Activated naive CD4-positive, alpha-beta T cell (primary cell): ENCODE results near the gene HOXC9.

Experiments
- DNase-seq, 4 experiments: peaks; one replicate each; lab custom pipeline; 2025; lab: John Stamatoyannopoulos, UW

HOXC9 gene

DNA sequence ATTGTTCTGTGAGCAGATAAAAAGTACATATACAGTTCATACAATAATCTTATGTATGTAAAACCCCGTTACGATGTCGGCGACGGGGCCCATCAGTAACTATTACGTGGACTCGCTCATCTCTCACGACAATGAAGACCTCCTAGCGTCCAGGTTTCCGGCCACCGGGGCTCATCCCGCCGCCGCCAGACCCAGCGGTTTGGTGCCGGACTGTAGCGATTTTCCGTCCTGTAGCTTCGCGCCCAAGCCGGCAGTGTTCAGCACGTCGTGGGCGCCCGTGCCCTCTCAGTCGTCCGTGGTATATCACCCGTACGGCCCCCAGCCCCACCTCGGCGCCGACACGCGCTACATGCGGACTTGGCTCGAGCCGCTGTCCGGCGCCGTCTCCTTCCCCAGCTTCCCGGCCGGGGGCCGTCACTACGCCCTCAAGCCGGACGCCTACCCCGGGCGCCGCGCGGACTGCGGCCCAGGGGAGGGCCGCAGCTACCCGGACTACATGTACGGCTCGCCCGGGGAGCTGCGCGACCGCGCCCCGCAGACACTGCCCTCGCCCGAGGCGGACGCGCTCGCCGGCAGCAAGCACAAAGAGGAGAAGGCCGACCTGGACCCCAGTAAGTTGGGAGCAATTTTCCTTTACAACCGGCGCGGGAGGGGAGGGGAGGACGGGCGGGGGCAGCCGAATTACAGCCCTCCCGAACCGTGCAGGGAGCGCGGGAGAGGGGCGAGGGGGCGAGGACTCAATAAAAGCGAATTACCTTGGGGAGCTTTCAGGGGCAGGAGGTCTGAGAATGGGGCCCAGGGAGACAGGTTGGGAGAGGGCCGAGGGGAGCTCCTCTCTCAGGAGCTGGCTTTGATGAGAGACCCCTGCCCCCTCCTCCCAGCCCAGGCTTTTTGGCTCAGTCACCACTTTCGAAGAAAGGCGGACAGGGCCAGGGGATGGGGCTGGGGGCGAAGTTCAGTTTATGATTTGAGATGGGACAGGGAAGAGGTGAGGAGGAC is at the start of gene HOXC9:
HOXC9 (plus strand) TSS at position 46 of the 999 bp plus-strand sequence; CDS start at position 74, 28 bp downstream.
- no peak for DNase-seq

DNA sequence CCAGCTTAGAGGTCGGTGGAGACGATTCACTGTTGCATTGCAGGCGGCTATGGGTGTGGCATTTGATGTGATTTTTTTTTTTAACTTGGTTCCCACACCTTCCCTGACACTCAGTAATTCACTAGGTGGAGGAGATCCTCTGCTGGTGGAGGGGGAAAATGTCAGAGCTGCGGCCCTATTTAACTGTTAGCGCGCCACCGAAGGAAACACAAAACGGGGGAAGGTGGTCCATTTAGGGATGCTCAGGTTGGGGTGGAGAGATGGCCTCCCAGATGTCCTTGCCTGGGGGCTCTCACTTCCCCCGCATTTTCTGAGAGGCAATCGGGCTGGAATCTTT is 49.6 kb upstream of the HOXC9 start:
- DNase-seq: no peak

DNA sequence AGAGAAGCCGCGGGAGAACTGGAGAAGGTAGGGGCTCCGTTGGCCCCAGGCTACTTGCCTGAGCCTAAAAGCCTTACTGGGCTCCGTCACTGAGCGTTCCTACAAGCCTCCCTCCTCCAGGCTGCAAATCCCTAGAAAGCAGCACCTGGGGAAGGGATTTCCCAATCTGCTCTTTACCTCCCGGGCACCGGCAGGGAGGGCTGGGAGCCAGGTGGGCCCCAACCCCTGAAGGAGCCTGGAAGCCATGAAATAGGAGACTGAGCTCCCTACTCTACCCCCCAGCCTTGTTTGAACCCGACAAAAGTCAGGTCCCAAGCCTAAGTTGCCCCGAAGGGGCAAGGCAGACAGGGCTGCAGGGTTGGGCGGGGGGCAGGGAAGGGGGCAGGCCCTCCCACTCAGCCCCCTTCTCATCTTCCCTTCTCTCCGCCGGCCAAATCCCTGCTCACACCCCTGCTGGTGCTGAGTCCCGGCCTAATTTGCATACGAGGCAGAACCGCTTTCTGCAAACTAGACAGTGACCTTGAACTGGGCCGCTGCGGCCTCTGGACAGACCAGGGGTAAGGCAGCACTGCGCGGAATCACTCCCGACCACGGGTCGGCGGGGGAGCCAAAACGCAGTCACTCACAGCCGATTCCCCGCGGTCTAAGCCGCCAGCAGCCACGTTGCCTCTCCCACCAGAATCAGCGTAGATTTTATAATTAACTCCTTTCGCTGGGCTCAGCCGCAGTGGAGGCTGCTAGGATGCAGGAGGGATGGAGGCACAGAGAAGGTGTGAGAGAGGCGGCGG is 49.0 kb upstream of the HOXC9 start:
- DNase-seq: no peak

DNA sequence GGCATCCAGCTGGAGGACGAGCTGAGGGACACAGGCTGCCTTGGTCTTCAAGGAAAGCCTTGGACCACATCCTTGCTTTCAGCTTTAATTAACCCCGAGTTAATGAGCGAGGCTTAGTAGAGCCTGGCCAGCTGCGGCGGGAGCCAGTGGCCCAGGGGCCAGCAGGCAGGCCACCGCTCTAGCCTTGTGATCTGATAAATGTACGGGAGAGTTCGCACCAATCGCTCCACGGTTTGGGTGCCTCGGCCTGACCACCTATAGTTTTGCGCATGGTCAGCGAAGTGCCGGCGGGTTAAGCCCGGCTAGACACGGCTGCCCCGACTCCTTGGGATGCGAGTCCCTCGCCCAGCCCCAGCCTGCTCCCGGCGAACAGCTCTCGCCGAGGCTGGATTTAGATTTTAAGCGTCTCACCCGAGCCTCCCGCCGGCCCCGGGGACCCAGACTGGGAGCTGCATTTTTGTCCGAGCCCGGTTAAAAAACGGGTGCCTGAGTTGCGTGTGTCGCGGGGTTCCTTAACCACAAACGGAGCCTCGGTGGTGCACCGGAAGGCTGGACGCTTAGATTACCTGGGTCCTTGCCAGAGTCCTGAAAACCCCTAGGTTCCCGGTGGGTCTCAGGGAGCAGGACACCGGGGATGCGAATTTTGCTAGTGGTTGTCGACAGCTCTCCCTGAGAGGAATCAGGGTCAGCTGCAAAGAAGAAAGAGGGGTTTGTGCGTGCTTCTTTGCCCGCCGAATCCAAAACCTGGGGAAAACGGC is 48.2 kb upstream of the HOXC9 start:
- no peak for DNase-seq

DNA sequence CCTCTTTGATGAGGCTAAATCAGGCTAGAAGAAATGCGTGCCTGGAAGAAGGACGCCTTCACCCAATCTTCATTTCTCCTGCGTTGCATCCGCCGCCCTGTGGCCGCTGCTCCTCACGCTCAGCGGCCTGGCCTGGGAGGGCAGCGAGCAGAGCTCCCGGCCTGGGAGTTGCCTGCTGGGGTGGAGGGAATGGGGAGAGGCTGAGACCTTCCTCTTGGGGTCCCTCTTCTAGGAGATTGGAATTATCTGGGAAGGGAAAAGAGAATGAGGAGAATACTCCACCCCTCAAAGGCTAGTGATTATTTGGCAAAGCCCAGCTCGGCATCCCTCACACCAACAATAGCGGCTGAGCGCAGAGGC is 47.6 kb upstream of the HOXC9 start:
- no peak for DNase-seq

DNA sequence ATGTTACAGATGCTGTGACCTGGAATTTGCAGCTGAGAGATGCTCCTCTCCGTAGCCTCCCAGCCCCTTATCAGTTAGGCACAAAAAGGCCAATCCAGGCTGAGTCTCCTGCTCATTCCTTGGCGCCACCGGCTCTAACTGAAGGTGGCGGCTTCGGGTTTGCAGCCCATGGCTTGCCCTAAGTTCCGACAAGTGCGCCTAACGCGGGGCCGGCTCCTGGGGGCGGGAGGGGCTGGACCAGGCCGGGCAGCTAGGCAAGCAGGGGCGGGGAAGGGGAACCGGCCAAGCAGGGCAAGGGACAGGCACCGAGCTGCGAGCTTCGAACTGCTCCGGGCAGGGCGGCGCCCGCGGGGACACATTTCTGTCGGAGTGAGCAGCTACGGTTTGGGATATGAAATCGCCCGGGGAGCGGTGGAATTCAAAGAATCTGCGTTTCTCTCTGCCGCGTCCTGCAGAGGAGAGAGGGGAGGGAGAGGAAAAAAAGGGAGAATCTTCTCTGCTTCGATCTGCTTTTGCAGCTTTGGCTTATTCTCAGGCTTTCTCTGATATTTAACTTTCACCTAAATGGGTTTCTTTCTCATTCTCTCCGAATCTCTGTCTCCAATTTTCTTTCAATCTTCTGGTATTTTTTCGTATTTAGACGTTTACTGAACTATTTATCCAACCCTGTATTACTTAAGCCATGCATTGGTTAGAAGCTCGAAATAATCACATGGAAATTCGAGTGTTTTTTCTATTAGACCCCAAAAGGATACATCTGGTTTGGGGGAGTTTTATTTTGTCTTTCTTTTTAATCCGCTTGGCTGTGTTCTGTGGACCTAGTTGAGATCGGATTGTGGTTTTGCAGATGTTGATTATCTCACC is 46.9 kb upstream of the HOXC9 start:
- DNase-seq: no peak

DNA sequence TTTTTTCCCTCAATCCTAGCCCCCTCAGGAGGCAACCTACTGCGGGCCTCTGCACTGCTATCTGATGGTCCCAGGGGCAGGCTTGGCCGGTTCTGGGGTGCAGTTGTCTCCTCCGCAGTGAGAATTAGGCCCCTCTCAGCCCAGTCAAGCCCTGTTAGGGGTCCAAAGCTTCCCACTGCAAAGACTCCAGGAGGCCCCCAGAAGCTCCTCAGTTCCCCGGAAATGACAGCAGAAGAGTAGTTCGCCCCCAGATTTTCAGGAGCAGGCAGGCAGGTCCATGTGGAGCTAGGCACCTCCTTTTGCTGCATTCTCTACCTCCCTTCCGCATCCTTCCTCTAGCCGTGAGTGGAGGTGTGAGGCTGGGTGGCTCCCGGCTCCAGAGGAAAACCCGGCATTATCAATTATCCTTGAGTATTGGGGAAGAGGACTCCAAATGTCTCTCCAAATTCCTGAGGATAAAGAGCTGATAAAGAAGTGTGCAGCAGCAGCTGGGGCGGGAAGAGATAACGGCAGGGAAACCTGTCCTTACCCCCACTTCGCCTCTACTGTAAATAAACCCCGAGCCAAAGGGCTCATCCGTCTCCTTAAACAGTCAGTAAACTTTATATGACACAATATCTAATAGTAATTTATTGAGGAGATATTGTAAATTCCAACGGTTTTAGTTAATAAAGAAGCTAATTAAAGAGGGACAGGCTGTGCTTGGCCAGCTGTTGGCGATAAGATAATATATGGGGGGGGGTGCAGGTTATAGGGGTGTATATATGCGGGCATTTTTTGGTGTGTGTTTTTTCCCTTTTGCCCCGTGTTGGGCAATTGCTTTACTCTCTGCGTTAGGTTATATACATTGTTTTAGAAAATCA is 45.9 kb upstream of the HOXC9 start:
- no peak for DNase-seq

DNA sequence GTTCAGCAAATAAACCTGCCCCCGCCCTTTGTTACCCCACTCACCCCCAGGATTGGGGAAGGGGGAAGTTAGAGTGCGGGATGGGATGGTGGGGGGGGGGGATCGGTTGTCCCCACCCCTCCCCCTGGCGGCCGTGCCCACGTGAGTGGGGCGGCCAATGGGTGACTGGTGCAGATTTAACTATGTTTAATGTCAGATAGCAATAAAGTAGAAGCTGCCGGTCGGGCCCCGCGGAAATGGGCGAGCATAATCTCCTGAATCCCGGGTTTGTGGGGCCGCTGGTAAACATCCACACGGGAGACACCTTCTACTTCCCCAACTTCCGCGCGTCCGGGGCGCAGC is 45.3 kb upstream of the HOXC9 start, which contains the start of gene HOXC12:
HOXC12 (plus strand) TSS at position 210 of the 342 bp plus-strand sequence; CDS start at position 237, 27 bp downstream.
- no peak for DNase-seq

DNA sequence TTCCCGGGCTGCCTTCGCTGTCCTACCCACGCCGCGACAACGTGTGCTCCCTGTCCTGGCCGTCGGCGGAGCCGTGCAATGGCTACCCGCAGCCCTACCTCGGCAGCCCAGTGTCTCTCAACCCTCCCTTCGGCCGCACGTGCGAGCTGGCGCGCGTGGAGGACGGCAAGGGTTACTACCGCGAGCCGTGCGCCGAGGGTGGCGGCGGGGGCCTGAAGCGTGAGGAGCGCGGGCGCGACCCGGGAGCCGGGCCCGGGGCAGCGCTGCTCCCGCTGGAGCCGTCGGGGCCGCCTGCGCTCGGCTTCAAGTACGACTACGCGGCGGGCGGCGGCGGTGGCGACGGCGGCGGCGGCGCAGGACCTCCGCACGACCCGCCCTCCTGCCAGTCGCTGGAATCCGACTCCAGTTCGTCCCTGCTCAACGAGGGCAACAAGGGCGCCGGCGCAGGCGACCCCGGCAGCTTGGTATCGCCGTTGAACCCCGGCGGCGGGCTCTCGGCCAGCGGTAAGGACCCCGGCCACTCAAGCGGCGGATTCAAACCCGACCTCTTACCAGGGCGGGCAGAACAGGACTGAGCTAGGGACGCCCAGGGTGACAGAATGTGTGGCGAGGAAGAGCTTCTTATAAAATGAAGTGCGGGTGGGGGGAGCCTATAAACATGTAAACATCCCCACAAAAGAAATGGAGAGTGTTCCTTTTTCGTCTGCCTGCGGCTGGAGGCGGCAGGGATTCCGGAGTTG is 44.8 kb upstream of the HOXC9 start:
- no peak for DNase-seq

DNA sequence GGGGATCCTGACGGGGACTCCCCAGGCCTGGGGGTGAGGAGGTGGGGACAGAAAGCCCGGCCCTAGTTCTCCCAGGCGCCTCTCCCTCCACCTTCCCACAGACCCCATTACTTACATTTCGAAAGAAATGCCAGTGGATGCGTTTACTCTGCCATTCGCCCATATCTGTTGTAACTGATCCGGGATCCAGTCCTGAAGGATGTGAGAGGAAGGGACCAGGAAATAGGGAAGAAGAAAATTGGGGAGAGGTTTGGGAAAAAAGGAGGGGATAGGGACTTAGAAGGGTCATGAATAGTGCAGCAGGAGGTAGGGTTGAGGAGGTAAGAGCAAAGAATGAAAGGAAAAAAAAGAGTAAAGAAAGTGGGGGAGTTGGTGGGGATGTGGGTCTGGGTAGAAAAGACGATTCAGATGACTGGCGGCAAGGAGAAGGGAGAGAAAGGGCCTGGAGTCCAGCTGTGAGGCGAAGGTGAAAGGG is 44.1 kb upstream of the HOXC9 start:
- no peak for DNase-seq

DNA sequence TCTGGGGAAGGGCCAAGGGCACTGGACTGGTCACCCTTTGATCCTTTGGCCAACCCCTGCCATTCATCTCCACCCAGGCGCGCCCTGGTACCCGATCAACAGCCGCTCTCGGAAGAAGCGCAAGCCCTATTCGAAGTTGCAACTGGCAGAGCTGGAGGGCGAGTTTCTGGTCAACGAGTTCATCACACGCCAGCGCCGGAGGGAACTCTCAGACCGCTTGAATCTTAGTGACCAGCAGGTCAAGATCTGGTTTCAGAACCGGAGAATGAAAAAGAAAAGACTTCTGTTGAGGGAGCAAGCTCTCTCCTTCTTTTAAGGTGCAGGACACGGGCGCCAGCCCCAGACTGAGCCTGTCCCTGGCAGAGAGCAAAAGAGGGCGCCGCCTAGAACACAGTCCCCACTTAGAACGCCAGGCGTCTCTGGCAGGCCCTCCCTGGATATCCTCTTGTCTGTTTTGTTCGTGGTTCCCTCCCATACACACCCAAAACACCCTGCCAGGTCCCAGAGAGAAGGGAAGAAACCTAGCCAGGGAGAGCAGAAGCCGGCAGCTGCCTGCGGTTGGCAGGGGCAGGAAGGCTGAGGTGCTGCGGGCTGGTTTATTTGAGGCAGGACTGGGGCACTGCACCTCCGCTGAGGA is 43.6 kb upstream of the HOXC9 start:
- DNase-seq: no peak

DNA sequence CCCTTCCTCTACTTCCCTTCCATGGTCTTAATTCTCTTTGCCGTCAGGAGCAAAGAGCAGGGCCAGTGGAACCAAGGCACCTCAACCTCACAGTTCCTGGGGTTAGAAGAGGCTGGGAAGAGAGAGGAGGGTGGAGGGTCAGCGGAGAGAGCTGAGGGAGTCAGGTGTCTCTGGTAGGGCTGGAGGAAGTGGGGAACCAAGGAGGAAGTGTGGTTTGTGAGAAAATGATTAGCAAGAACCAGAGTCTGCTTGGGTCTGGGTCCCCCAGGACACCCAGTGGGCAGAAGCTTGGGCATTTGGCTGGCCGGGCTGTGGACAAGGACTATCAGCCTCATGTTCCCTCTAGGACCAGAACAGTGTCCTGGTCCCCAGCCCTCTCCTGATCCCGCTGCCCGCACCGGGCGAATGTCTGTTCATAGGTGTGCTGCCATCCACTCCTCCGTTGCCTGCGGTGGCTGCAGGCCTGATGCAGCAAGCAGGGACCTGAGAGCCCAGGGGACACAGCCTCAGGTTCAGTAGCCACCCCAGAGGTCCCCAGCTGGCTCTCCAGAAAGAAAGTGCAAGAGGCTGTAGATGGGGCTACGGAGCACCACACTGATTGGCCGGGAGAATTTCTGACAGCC is 42.9 kb upstream of the HOXC9 start:
- no peak for DNase-seq

DNA sequence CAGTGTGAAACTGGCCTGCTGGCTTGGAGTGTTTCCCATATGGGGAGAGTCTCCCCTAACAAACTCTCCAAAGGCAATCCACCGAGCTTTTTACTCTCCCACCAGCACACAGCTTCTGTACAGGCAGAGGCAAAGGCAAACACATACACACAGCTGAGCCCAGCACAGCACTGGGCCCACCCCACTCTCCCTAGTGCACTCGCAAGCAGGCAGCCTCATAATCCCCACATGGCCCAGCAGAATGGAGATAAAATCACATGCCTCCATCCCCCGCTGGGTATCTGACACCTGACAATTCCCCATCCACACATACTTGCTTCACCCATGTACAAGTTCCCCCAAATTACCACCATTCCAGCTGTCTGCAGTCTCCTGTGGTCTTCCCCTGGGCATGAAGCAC is 41.8 kb upstream of the HOXC9 start:
- DNase-seq: no peak

DNA sequence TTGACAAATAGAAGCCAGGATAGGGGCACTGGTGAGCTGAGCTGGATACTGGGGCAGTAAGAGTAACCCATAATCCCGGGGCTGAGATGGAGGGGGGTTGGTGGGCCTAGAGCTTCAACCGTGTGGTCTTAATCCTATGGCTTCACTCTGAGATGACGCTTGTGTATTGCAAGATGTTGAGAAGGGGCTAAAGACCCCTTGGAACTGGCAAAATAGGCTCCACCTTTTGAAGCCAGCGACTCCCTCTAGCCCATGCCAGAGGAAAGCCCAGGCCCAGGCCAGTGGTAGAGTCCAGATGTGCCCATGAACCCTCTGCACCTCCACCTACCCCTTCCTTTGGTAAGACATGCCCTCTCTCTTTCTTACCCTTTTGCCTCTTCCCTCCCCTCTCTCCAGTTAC is 40.6 kb upstream of the HOXC9 start:
- DNase-seq: no peak

DNA sequence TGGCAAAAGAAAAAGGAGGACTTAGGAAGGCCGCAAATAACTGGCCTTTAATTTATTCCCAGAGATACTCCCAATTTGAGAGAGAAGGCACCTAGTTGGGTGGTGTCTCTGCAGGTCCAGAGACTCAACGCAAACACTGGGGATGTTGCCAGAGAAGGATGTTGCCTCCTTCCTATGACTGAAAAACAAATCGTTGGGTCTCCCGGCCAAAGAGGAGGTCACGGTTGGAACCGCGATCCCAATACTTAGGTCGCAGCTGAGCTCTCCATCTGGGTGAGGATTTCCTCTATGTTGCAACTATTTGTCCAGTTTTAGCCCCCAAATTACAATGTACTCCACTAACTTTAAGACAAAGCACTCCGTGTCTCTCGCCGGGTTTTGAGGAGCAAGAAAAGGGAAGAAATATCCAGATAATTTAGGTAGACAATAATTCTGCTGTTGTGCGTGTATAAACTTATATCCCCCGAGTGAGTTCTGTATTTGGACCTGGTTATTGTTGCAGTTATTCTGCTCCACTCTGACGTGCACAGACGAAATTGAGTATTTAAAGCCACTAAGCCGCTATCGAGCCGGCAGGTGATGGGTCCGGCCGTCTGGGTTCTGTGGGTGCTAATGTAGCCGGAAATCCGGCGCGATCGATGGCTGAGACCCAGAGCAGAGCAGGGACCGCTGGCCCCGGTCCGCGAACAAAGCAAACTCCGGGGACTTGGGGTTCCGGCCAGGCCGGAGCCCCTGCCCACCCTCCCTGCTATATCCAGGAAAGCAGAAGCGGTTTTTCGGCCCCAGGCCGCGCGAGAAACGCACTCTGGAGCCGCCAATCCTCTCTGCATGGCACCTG is 39.6 kb upstream of the HOXC9 start:
- DNase-seq: no peak

DNA sequence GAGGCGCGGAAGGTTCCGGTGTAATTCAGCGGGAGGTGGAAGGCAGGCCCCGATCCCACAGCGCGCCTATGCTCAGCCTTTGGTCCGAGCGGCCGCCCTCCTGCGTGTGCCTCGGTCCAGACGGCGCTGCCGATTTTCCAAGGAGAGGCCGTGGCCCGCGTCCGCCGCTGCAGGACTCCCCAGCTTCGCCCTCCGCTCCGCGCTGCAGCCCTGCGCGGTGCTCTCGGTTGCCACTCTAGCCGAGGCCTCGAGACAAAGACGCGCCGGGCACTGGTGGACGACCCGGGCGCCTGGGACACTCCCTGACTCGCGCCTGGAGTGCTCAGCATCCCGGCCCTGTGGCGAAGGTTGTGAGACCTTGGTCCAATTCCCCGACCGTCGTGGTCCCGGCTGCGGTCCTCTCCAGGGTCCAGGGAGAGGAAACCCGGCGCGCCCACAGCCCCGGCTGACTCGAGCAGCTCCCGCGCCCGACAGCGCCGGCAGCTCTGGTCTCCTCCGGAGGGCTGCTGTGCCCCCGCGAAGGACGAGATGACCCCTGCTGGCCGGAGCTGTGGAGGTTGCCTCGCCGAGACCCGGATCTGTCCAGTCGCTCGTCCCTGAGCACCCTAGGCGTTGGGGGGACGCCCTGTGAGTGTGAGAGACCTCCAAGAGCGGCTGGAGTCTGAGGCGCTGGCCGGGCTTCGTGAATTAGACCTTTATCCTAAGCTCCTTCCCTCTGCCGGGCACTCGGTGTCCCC is 38.8 kb upstream of the HOXC9 start:
- DNase-seq: no peak

DNA sequence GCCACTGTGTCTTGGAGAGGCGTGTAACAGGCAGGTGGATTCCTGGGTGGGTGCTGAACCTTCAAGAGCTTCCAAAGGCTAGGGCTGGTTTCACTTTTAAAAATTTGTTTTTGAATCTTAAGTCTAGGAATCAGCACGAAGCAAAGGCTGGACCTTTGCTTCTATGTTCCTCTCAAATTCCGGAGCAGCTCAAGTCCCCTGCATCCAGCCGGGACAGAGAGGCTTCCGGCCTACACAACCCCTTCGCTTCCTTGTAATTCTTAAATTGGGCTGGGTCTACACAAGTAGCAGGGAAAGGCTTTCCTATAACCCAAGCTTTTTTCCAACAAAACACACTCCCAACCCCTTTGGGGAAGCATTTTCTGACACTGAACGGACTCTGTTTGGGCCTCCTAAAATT is 37.0 kb upstream of the HOXC9 start:
- no peak for DNase-seq
